DND-41 (cell line): ENCODE results near the gene RTN4RL1.

Source experiments
- ATAC-seq: fragments of 200-7000 bp; cut with Tn5 transposase; 3 replicates; pipeline ENCODE4 v1.9.1; 2021; ENCODE audit warnings: low read depth; ENCODE audit not compliant: insufficient read depth
- DNase-seq: peaks from one replicate; pipeline ENCODE4 v3.0.0-alpha.2; 2020
- H2AFZ ChIP-seq: 2 replicates; pipeline ENCODE4 v1.6.0; 2012; ENCODE audit warnings: low read depth, low read length
- H3K27ac ChIP-seq: 2 replicates; pipeline ENCODE4 v1.5.1; 2012; ENCODE audit warnings: low read length, inconsistent platforms
- H3K27me3 ChIP-seq: fragments of 200-600 bp; sonication (generic); 2 replicates; pipeline ENCODE4 v1.6.0; 2012; ENCODE audit warnings: low read length, mild to moderate bottlenecking, inconsistent platforms; ENCODE audit not compliant: insufficient read depth, poor library complexity
- H3K36me3 ChIP-seq: 2 replicates; pipeline ENCODE4 v1.5.1; 2012; ENCODE audit warnings: low read length, inconsistent platforms; ENCODE audit not compliant: insufficient read depth
- H3K4me1 ChIP-seq: 2 replicates; pipeline ENCODE4 v1.5.1; 2012; ENCODE audit warnings: mild to moderate bottlenecking, low read length; ENCODE audit not compliant: insufficient read depth
- H3K4me2 ChIP-seq: 2 replicates; pipeline ENCODE4 v1.6.0; 2012; ENCODE audit warnings: mild to moderate bottlenecking, moderate library complexity, low read length, inconsistent platforms; ENCODE audit not compliant: insufficient read depth
- H3K4me3 ChIP-seq, 2 experiments: fragments of 200-600 bp in 1 of 2; shearing (Covaris generic) in 1 of 2; 2 replicates each; pipeline ENCODE4 v1.5.1; 2012 to 2016; ENCODE audit warnings: inconsistent platforms in 2 of 2, low read length in 2 of 2, mild to moderate bottlenecking in 2 of 2, low read depth in 1 of 2, moderate library complexity in 1 of 2
- H3K79me2 ChIP-seq: 2 replicates; pipeline ENCODE4 v1.6.0; 2012; ENCODE audit warnings: low read length, inconsistent platforms; ENCODE audit not compliant: insufficient read depth
- H3K9ac ChIP-seq: 2 replicates; pipeline ENCODE4 v1.6.0; 2012; ENCODE audit warnings: low read depth, mild to moderate bottlenecking, inconsistent platforms, low read length, moderate library complexity
- H3K9me3 ChIP-seq: 2 replicates; pipeline ENCODE4 v1.5.1; 2012; ENCODE audit warnings: low read length, moderate library complexity, mild to moderate bottlenecking, inconsistent platforms; ENCODE audit not compliant: insufficient read depth, severe bottlenecking
- H4K20me1 ChIP-seq: 2 replicates; pipeline ENCODE4 v1.6.0; 2012; ENCODE audit warnings: low read length; ENCODE audit not compliant: insufficient read depth
- CTCF ChIP-seq: IDR thresholded peaks from 2 replicates; pipeline ENCODE4 v1.5.1; 2012; ENCODE audit warnings: borderline replicate concordance, low read length, moderate library complexity, mild to moderate bottlenecking; ENCODE audit not compliant: poor library complexity, severe bottlenecking; ENCODE audit errors: extremely low read depth
- EZH2 ChIP-seq: IDR thresholded peaks from 3 replicates; pipeline ENCODE4 v1.6.1; 2012; ENCODE audit warnings: borderline replicate concordance, low read depth, mild to moderate bottlenecking, moderate library complexity, low read length, inconsistent platforms; ENCODE audit not compliant: severe bottlenecking

The RTN4RL1 gene

GRCh38 chr17:1905190-1905913 is 119.8 kb downstream of the RTN4RL1 start:
- Histone ChIP-seq H3K27ac (no peak overlapping the region), H3K4me3 (no peak overlapping the region), H2AFZ (no peak overlapping the region), H3K4me1 (no peaks in the 10 kb centered on the region), H3K9me3 (no peaks in the 10 kb centered on the region), H3K79me2 (no peaks in the 10 kb centered on the region), H3K4me2 (no peak overlapping the region), H3K27me3 (peaks cover 18% of the 10 kb centered on the region), H3K9ac (no peak overlapping the region), H4K20me1 (no peaks in the 10 kb centered on the region), H3K36me3 (no peaks in the 10 kb centered on the region)
- TF ChIP-seq EZH2 (no peak), CTCF (no peak)
- DNase-seq: no peak
- ATAC-seq: no peak

GRCh38 chr17:1904273-1905182 is 120.6 kb downstream of the RTN4RL1 start:
- no peak overlapping the region for H2AFZ ChIP-seq
- no peaks in the 10 kb centered on the region; the same call in 1 of the 2 replicates for H3K36me3 ChIP-seq
- H3K9ac ChIP-seq: no peak overlapping the region
- no peak for DNase-seq
- no peaks in the 10 kb centered on the region for H4K20me1 ChIP-seq
- H3K79me2 ChIP-seq: no peaks in the 10 kb centered on the region
- H3K27ac ChIP-seq: no peak overlapping the region
- no peak for ATAC-seq
- H3K27me3 ChIP-seq: peaks cover 18% of the 10 kb centered on the region
- no peak overlapping the region for H3K4me2 ChIP-seq
- H3K9me3 ChIP-seq: no peaks in the 10 kb centered on the region
- TF ChIP-seq CTCF: no peak
- TF ChIP-seq EZH2: no peak
- H3K4me3 ChIP-seq: no peak overlapping the region
- no peaks in the 10 kb centered on the region for H3K4me1 ChIP-seq

- Histone ChIP-seq H3K4me1 (no peaks in the 10 kb centered on the region), H3K79me2 (no peaks in the 10 kb centered on the region), H2AFZ (no peak overlapping the region), H3K9ac (no peak overlapping the region), H3K9me3 (no peaks in the 10 kb centered on the region), H3K4me2 (no peak overlapping the region), H3K27ac (no peak overlapping the region), H3K27me3 (no peaks in the 10 kb centered on the region), H3K36me3 (peaks cover 43% of the 10 kb centered on the region), H3K4me3 (no peak overlapping the region), H4K20me1 (0 out of 2 replicates have a peak, but pooled peaks cover 5% of the 10 kb centered on the region)
- TF ChIP-seq CTCF (peak; percentile 34), EZH2 (no peak)
- DNase-seq: no peak
- no peak for ATAC-seq
Measured at GRCh38 chr17:1899403-1900000, 125.6 kb downstream of the RTN4RL1 start.
